Transverse colon (tissue), 4 donors: ENCODE measurements around the gene CDC42BPB. TPM values are rescaled to one million over a fixed set of nuclear protein-coding genes. Genes with fewer than 3 reads are reported as not detected.

Experiments
- DNase-seq: peaks from one replicate; pipeline ENCODE4 v3.0.0-alpha.2; 2019
- H3K27ac ChIP-seq, 4 donors: fragments of 200-600 bp; sonication (generic); 2 replicates each; pipeline ENCODE4 v1.5.1; 2016 to 2018; ENCODE audit warnings: inconsistent platforms in 4 of 4
- H3K27me3 ChIP-seq: fragments of 200-600 bp; sonication (generic); 2 replicates; pipeline ENCODE4 v1.5.1; 2017; ENCODE audit warnings: inconsistent platforms
- H3K36me3 ChIP-seq, 4 donors: fragments of 200-600 bp; sonication (generic); 2 replicates each; pipeline ENCODE4 v1.5.1; 2017 to 2019; ENCODE audit warnings: inconsistent platforms in 4 of 4
- H3K4me1 ChIP-seq, 4 donors: fragments of 200-600 bp; sonication (generic); 2 replicates each; pipeline ENCODE4 v1.5.1; 2017 to 2020; ENCODE audit warnings: inconsistent platforms in 4 of 4
- H3K4me3 ChIP-seq, 4 donors: fragments of 200-600 bp; sonication (generic); 1 replicate in 1 of 4; 2 replicates in 3 of 4; pipeline versions ENCODE4 v1.5.1 to v1.6.1; 2017 to 2019; ENCODE audit warnings: inconsistent platforms in 4 of 4
- H3K9me3 ChIP-seq, 2 donors: fragments of 200-600 bp; sonication (generic); 2 replicates each; pipeline ENCODE4 v1.5.1; 2017 to 2019; ENCODE audit warnings: inconsistent platforms in 2 of 2
- CTCF ChIP-seq, 5 experiments: fragments of 200-600 bp in 3 of 5; fragments of 450-650 bp in 2 of 5; sonication (generic) in 3 of 5; IDR thresholded peaks; 1 replicate in 2 of 5; 2 replicates in 3 of 5; pipeline ENCODE4 v1.5.1; 2016 to 2017; ENCODE audit warnings: antibody characterized with exemption in 5 of 5, inconsistent platforms in 3 of 5, mild to moderate bottlenecking in 2 of 5, moderate library complexity in 1 of 5
- EP300 ChIP-seq: sonication (generic); formaldehyde crosslinking; IDR thresholded peaks from one replicate; pipeline ENCODE4 v1.6.1; 2017; ENCODE audit warnings: antibody characterized with exemption, low read depth
- POLR2A ChIP-seq: fragments of 450-650 bp; IDR thresholded peaks from one replicate; pipeline ENCODE4 v1.6.1; 2016; ENCODE audit warnings: antibody characterized with exemption, mild to moderate bottlenecking, moderate library complexity
- POLR2AphosphoS5 ChIP-seq, 3 donors: sonication (generic); formaldehyde crosslinking; IDR thresholded peaks; one replicate each; pipeline ENCODE4 v1.6.1; 2016; ENCODE audit warnings: antibody characterized with exemption in 3 of 3
- WGBS, 2 donors: methylation state at CpG; one replicate each; pipeline ENCODE4 v1.1.5; 2018; ENCODE audit warnings: low coverage in 1 of 2; 5-methylcytosine and 5-hydroxymethylcytosine counted together
- in situ Hi-C, 4 donors: fragments of 200-750 bp; cut with MboI; loops; one replicate each; pipeline versions ENCODE4 v1.15.0 to v1.15.1; 2017; ENCODE audit warnings: low sequenced_read_pairs in 3 of 4, low pct_ligation_motif_present in 1 of 4, low pct_unique_long_range_greater_than_20kb in 1 of 4
- intact Hi-C: fragments of 100-400 bp; cut with DNase I; formaldehyde crosslinking; loops from one replicate; pipeline ENCODE4 v1.15.1; 2023; ENCODE audit warnings: low total_unique reads
- total RNA-seq, 4 donors: library from RNA; depleted of rRNA; stranded (reverse); fragments of >200 nt; gene quantifications; one replicate each; pipeline ENCODE4 v1.1.0, GENCODE V29; 2016

CDC42BPB gene
- total RNA-seq, 4 donors from 2014 or later = 109 to 160 (median 123) TPM

- Histone ChIP-seq H3K27ac (no peak overlapping the region), H3K27me3 (no peaks in the 10 kb centered on the region), H3K4me3 (no peak overlapping the region), H3K9me3 (no peaks in the 10 kb centered on the region), H3K4me1 (peaks cover 10 to 20% (median 13%) of the 10 kb centered on the region in 4 donors), H3K36me3 (no peaks in the 10 kb centered on the region)
- intact Hi-C loops = no loop called here
- no peak for DNase-seq
- TF ChIP-seq POLR2AphosphoS5 (IDR thresholded peaks at IDR 0.05) (no peak), CTCF (IDR thresholded peaks at IDR 0.05) (no peak), EP300 (no peak), POLR2A (no peak)
- WGBS, 2 donors = 51 to 86% methylated on average over 3 to 6 of the region's 6 CpGs
- in situ Hi-C loops = no loop called here
These were observed 4.2 kb upstream of the CDC42BPB start for GRCh38 chr14:103061482-103061976.

GRCh38 chr14:103059556-103059955, 2.2 kb upstream of the CDC42BPB start:
- 63% methylated on average over 5 of the region's 5 CpGs; no CpG with 5 or more reads in 1 of the 2 donors for WGBS, 2 donors
- H3K27ac ChIP-seq = no peak overlapping the region
- H3K36me3 ChIP-seq = no peaks in the 10 kb centered on the region
- TF ChIP-seq CTCF (IDR thresholded peaks at IDR 0.05) (no peak), POLR2AphosphoS5 (IDR thresholded peaks at IDR 0.05) (no peak)
- in situ Hi-C loops = no loop called here
- no peak for DNase-seq
- intact Hi-C loops = no loop called here
- no peaks in the 10 kb centered on the region for H3K27me3 ChIP-seq
- peaks cover 17 to 34% (median 30%) of the 10 kb centered on the region in 4 donors for H3K4me1 ChIP-seq
- no peaks in the 10 kb centered on the region for H3K9me3 ChIP-seq
- no peak overlapping the region for H3K4me3 ChIP-seq

GRCh38 chr14:103058164-103059055, 1.1 kb upstream of the CDC42BPB start:
- TF ChIP-seq EP300 (no peak), POLR2A (no peak), POLR2AphosphoS5 (IDR thresholded peaks at IDR 0.05) (no peak), CTCF (IDR thresholded peaks at IDR 0.05) (no peak)
- H3K9me3 ChIP-seq = no peaks in the 10 kb centered on the region
- intact Hi-C loops (no loop called here), in situ Hi-C loops (no loop called here)
- peak overlapping the region; percentile 88 to 92 (median 90) for H3K27ac ChIP-seq
- peak overlapping the region; percentile 65 to 98 (median 84) for H3K4me3 ChIP-seq
- no peaks in the 10 kb centered on the region for H3K36me3 ChIP-seq
- H3K27me3 ChIP-seq = no peaks in the 10 kb centered on the region
- WGBS, 2 donors = 40 to 65% methylated on average over 13 to 36 of the region's 39 CpGs
- H3K4me1 ChIP-seq = peaks cover 17 to 35% (median 30%) of the 10 kb centered on the region in 4 donors
- DNase-seq = no peak

- 0% methylated on average over 8 of the region's 53 CpGs; no CpG with 5 or more reads in 1 of the 2 donors for WGBS, 2 donors
- TF ChIP-seq POLR2A (no peak), POLR2AphosphoS5 (IDR thresholded peaks at IDR 0.05) (peak in 1 of 3 donors; percentile 3)
- DNase-seq = no peak
- in situ Hi-C loops (no loop called here), intact Hi-C loops (no loop called here)
- Histone ChIP-seq H3K4me3 (peak overlapping the region; percentile 78 to 98 (median 90)), H3K36me3 (no peaks in the 10 kb centered on the region), H3K9me3 (no peaks in the 10 kb centered on the region), H3K4me1 (peaks cover 17 to 45% (median 33%) of the 10 kb centered on the region in 4 donors), H3K27ac (peak overlapping the region; percentile 87 to 98 (median 98)), H3K27me3 (no peaks in the 10 kb centered on the region)
These were observed 349 bp downstream of the CDC42BPB start for GRCh38 chr14:103057028-103057371.
